ENCODE data around the gene LRSAM1. TPM values are rescaled to one million over a fixed set of nuclear protein-coding genes. Genes with fewer than 3 reads are reported as not detected.

LRSAM1 gene
- total and polyA plus RNA-seq, 9 of the 15 experiments (the other 6 are each of a cell fraction or from before 2014, with no cell fraction given): 0.07 to 16.2 (median 4.7) TPM

DNA sequence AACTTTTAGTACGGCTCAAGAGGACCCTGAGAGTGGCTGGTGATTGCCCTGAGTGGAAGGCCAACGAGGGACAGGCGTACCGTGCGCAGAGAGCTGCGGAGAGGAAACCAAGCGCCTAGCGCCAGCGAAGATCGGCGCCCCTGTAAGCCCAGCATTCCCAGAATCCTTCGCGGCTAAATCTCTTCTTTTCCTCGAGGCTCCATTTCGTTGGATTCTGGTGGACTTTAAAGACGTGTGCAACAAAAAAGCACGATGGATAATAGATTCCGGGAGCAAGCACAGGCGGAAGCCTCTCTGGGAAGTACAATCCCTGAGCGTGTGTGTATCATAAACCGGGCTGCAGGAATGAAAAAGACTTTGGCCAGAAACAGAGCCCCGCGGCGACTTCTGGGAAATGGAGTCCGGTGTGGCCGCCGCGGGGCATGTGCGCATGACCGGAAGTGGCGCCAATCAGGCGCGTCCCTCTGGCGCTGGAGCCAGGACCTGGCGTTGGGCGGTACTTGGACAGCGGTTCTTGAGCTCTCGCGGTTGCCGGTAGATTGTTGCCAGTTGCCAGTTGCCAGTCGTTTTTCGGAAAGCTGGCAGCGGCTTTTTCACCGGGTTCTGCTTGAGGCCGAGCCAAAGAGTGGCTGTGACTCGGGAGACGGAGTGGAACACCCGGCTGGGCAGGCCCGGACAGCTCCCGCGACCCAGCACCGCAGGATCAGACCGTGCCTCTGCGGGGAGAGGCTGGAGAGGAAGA is 27.2 kb upstream of the LRSAM1 start, which contains the start of gene ZNF79 (continued):
- TF ChIP-seq YY1 (IDR thresholded peaks at IDR 0.05; ENCODE audit: borderline replicate concordance in 1 of 3, control insufficient read depth in 1 of 3, extremely low read depth in 1 of 3, insufficient read depth in 3 of 3, insufficient read length in 1 of 3, insufficient replicate concordance in 2 of 3, low read depth in 1 of 3, low read length in 2 of 3): peak in 2 of 3 experiments; percentile 59 to 70
- peak; percentile 86 for TF ChIP-seq NCOA1 (IDR thresholded peaks at IDR 0.05; ENCODE audit: low read depth)
- no peak for TF ChIP-seq KAT2B (IDR thresholded peaks at IDR 0.05; ENCODE audit: low read depth, low read length)
- TF ChIP-seq TFAM (CRISPR knock-in tag; conservative IDR thresholded peaks at IDR 0.05): no peak
- no peak for TF ChIP-seq PCBP1 (IDR thresholded peaks at IDR 0.05; ENCODE audit: low read depth, low read length, poor library complexity, severe bottlenecking)
- TF ChIP-seq EP300 (IDR thresholded peaks at IDR 0.05; ENCODE audit: low read length): no peak
- TF ChIP-seq ZNF134 (CRISPR knock-in tag; conservative IDR thresholded peaks at IDR 0.05): no peak
- no peak for TF ChIP-seq ZNF583 (CRISPR knock-in tag; IDR thresholded peaks at IDR 0.05)
- no peak for TF ChIP-seq ILK (tag; IDR thresholded peaks at IDR 0.05; ENCODE audit: borderline replicate concordance, low read depth)
- peak; percentile 77; the same call in 1 of the 2 replicates for TF ChIP-seq ZNF644 (tag; IDR thresholded peaks at IDR 0.05; ENCODE audit: low read depth)
- TF ChIP-seq HDAC6 (IDR thresholded peaks at IDR 0.05; ENCODE audit: low read depth, low read length): no peak
- TF ChIP-seq DDX20 (tag; IDR thresholded peaks at IDR 0.05; ENCODE audit: low read depth): 0 out of 2 replicates have a peak, but pooled peaks have one; percentile 29
- TF ChIP-seq, protein P1, sequence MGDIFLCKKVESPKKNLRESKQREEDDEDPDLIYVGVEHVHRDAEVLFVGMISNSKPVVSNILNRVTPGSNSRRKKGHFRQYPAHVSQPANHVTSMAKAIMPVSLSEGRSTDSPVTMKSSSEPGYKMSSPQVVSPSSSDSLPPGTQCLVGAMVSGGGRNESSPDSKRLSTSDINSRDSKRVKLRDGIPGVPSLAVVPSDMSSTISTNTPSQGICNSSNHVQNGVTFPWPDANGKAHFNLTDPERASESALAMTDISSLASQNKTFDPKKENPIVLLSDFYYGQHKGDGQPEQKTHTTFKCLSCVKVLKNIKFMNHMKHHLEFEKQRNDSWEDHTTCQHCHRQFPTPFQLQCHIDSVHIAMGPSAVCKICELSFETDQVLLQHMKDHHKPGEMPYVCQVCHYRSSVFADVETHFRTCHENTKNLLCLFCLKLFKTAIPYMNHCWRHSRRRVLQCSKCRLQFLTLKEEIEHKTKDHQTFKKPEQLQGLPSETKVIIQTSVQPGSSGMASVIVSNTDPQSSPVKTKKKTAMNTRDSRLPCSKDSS (IDR thresholded peaks at IDR 0.05; ENCODE audit: low read depth, partially characterized antibody): no peak
- TF ChIP-seq XRCC4 (IDR thresholded peaks at IDR 0.05; ENCODE audit: extremely low read depth, insufficient read depth, insufficient read length): no peak
- TF ChIP-seq ZNF766 (CRISPR knock-in tag; conservative IDR thresholded peaks at IDR 0.05): peak; percentile 72
- TF ChIP-seq, protein P2, sequence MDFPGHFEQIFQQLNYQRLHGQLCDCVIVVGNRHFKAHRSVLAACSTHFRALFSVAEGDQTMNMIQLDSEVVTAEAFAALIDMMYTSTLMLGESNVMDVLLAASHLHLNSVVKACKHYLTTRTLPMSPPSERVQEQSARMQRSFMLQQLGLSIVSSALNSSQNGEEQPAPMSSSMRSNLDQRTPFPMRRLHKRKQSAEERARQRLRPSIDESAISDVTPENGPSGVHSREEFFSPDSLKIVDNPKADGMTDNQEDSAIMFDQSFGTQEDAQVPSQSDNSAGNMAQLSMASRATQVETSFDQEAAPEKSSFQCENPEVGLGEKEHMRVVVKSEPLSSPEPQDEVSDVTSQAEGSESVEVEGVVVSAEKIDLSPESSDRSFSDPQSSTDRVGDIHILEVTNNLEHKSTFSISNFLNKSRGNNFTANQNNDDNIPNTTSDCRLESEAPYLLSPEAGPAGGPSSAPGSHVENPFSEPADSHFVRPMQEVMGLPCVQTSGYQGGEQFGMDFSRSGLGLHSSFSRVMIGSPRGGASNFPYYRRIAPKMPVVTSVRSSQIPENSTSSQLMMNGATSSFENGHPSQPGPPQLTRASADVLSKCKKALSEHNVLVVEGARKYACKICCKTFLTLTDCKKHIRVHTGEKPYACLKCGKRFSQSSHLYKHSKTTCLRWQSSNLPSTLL (IDR thresholded peaks at IDR 0.05): no peak
- 0 out of 2 replicates have a peak, but pooled peaks have one; percentile 11 for TF ChIP-seq MXI1 (IDR thresholded peaks at IDR 0.05; ENCODE audit: low read depth, low read length)
- TF ChIP-seq ZSCAN29 (IDR thresholded peaks at IDR 0.05): no peak
- TF ChIP-seq, protein P3, sequence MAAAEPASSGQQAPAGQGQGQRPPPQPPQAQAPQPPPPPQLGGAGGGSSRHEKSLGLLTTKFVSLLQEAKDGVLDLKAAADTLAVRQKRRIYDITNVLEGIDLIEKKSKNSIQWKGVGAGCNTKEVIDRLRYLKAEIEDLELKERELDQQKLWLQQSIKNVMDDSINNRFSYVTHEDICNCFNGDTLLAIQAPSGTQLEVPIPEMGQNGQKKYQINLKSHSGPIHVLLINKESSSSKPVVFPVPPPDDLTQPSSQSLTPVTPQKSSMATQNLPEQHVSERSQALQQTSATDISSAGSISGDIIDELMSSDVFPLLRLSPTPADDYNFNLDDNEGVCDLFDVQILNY (CRISPR knock-in tag; IDR thresholded peaks at IDR 0.05): no peak
- TF ChIP-seq CHCHD3 (CRISPR knock-in tag; IDR thresholded peaks at IDR 0.05): peak; percentile 49; the same call in 1 of the 2 replicates
- no peak for TF ChIP-seq NR1H2 (CRISPR knock-in tag; IDR thresholded peaks at IDR 0.05)
- TF ChIP-seq MCM3 (IDR thresholded peaks at IDR 0.05): no peak

Measured in K562 (cell line).